HG02571 (cell line): ENCODE data around the gene DAPK1.

Experiments
- ATAC-seq: cut with Tn5 transposase; IDR thresholded peaks from one replicate; pipeline ENCODE4 v1.9.1; 2021; ENCODE audit warnings: mild to moderate bottlenecking, moderate library complexity; ENCODE audit not compliant: unreplicated experiment

DAPK1 gene

GRCh38 chr9:87638292-87638691 is 140.6 kb downstream of the DAPK1 start:
- ATAC-seq: no peak

DNA sequence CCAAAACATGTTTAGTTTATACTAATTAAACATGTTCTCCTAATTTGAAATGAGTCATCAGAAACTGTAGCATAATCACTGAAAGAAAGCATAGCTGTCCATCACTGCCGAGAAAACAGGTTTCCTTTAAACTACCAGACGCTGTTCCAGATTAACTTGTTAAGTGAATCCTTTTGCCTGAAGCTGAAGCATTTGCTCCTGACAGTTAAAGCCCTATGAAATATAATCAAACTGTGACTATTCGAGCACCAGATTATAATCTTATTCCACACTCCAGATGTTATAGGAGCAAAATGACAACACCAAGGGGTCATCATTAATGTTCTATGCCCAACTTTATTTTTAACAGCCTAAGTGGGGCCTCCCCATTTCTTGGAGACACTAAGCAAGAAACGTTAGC is 142.3 kb downstream of the DAPK1 start:
- no peak for ATAC-seq

GRCh38 chr9:87640385-87640795 is 142.7 kb downstream of the DAPK1 start:
- no peak for ATAC-seq

- ATAC-seq: no peak
Observed at GRCh38 chr9:87641067-87641466, 143.4 kb downstream of the DAPK1 start.

GRCh38 chr9:87642330-87643106 is 144.9 kb downstream of the DAPK1 start:
- no peak for ATAC-seq

DNA sequence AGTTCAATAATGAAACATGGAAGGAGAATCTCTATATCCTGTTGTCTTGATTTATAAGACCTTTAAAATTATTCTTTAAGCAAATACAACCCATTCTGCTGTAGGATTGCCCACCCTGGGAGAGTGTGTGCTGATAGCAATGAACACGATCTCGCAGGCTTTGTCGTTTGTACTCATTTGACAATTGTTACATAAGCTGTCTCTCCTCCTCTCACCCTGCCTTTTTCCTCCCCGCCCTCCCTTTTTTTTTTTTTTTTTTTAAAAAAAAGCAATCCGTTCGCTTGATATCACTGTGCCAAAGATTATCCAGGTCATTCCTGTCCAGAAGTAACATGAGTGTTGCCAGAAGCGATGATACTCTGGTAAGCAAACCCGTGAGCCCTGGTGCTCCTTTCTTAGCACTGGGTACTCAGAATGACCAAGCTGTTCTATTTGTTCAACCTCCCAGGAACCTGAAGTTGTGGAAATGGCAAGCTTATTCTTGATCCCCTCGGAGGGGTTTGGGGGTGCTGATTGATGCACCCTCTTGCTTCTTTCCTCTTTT is 145.5 kb downstream of the DAPK1 start:
- no peak for ATAC-seq

GRCh38 chr9:87643778-87644570 is 146.3 kb downstream of the DAPK1 start:
- no peak for ATAC-seq

GRCh38 chr9:87644659-87645058 is 147.0 kb downstream of the DAPK1 start:
- no peak for ATAC-seq

DNA sequence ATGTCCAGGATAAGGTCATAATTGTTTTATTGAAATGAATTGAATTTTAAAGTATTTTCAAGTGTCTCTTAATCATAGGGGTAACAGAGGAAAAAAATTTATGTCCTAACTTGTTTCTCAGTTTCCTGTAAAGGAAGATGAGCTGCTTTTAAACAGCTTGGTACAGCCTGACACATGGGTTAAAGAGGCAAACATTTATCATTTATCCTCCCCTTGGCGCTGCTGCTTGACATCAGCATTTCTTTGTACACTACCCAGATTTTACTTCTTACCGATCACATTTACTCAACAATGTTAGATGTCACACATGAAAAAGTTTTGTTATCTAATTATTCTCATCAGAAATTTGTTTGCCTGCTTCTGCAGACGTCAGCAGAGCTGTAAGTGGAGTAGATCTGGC is 148.9 kb downstream of the DAPK1 start:
- ATAC-seq: no peak

DNA sequence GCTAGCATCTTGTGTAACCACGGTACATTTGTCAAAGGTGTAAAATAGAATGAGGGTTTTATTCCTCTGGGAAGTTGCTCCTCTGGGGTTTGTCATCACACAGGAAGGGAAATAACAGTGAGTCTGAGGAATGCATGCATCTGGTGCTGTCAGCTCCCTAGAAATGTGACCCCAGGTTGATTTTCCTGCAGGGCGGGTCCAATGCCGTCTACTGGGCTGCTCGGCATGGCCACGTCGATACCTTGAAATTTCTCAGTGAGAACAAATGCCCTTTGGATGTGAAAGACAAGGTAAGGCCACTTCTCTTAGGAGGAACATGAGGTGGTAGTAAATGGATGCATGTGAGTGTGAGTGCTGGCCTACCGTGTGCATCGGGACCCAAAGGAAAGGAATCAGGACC is 149.4 kb downstream of the DAPK1 start:
- ATAC-seq: no peak

GRCh38 chr9:87648606-87649005 is 150.9 kb downstream of the DAPK1 start:
- no peak for ATAC-seq

- ATAC-seq: no peak
Observed at GRCh38 chr9:87650611-87651295, 153.1 kb downstream of the DAPK1 start.

GRCh38 chr9:87651431-87651830 is 153.8 kb downstream of the DAPK1 start:
- ATAC-seq: no peak

DNA sequence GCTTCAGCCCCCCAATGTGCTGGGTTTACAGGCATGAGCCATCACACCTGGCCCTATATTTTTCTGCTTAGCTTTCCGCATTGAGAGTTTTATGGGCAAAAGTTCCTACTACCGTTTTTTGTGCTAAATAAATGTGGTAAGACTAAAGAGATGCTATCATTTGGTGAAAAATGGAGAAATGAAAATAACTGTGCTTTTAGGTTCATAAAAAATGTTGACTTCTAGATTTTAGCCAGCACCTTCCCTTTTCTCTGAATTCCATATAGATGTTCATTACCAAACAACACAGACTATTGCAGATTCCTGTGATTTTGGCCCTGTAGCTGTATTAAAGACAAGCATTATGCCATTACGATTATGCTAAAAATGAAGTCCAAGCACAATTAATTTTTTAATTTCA is 156.3 kb downstream of the DAPK1 start:
- ATAC-seq: no peak

DNA sequence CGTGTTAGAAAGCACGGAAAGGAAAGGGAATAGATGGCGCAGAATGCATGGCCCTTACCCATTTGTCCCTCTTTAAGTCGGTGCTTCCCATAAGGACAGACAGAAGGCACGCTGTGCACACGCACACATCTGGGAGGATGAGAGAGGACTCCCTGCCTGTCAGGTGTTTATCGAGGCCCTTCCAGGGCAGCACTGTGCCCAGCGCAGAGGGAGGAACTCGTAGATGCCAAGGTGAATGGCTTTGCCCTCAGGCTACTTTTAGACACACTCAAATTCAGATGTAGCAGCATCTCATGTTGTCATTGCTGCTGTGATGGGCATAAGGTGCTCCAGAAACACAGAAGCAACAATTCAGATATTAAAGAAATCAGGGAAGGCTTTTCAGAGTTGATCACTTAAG is 158.1 kb downstream of the DAPK1 start:
- no peak for ATAC-seq

- no peak for ATAC-seq
Observed at GRCh38 chr9:87656485-87656884, 158.8 kb downstream of the DAPK1 start.

GRCh38 chr9:87657190-87657589 is 159.5 kb downstream of the DAPK1 start:
- no peak for ATAC-seq

DNA sequence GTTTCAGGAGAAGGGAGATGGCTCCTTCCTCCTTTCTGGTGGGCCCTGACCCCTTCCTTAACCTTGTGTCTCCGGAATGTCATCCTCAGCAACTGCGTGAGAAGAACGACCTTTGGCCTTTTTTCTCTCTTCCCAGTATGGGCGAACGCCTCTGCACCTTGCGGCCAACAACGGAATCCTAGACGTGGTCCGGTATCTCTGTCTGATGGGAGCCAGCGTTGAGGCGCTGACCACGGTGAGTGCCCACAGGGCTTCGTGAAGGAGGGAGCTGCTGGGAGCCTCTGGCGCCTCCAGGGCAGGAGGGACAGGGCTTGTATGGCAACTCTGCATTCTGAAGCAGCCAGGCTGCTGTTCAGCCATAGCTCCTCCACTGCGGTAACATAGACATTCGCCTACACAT is 160.2 kb downstream of the DAPK1 start:
- no peak for ATAC-seq

DNA sequence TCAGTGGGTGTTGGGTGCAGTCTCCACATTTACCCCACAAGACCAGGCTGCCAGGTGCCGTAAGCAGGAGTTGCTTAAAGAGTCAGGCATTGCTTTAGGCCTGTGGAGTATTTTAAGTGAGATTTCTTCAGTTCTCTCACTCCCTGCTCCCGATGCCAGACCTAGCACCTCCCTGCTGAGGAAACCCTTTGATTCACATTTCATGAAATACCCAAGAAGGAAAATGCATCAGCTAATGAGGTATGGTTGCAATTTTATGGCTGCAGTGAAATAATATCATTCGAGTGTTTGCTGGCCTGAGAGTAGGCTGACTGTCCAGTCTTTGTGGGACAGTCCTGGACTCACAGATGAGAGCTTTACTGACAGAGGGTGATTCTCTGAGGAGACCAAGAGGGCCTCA is 160.8 kb downstream of the DAPK1 start:
- no peak for ATAC-seq

DNA sequence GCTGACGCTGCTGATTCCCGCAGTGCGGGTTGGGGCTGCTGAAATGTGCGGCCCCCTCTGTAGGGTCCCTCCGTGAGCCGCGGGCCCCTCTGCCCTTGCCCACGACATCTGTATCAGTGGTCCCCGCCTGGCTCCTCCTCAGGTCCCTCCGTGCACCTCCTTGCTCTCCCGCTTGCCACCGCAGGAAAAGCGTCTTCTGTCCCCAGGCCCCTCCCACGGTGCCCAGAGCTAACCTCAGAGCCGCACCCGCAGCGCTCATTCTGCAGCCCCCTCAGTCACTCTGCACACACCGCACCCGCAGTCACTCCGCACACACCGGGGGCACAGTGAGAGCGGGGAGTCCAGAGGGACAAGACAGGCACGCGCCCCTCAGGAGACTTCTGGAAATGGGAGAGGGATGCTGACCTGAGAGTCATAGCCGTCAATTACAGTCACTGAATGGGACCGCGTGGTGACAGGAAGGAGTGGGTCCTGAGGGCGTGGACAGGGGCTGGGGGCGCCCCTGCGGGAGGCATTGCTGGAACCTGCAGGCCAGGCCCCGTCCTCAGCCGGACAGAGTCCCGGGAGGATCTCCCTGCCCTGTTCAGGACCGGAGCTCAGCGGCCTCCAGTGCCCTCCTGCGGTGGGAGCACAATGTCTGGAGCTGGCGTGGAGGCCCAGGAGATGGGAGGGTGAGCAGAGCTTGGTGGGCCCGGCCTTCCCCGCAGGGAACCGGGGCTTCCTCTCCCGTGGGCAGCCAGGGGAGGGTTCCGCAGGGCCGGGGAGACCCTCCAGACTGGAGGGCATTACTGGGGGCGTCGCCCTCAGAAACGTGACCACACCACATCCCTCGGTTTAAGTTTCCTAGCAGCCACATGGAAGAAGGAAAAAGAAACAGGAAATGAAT is 162.1 kb downstream of the DAPK1 start:
- no peak for ATAC-seq
